CD14-positive monocyte (primary cell): ENCODE results near the gene MSI1. TPM values are rescaled to one million over a fixed set of nuclear protein-coding genes. Genes with fewer than 3 reads are reported as not detected.
A peak's percentile ranks its signal among the peaks of the same experiment; 100 is the strongest.

Experiments used
- DNase-seq, 3 donors: peaks; one replicate each; pipeline ENCODE4 v3.0.0-alpha.2; 2011 to 2022
- H2AFZ ChIP-seq: 2 replicates; pipeline ENCODE4 v1.6.0; 2012; ENCODE audit warnings: mild to moderate bottlenecking, low read depth, low read length, inconsistent platforms; ENCODE audit not compliant: insufficient read depth, poor library complexity, severe bottlenecking
- H3K27ac ChIP-seq, 2 donors: 1 replicate in 1 of 2; 2 replicates in 1 of 2; pipeline ENCODE4 v1.5.1; 2012 to 2013; ENCODE audit warnings: low read length in 2 of 2, control low read depth in 1 of 2, inconsistent platforms in 1 of 2, low read depth in 1 of 2, mild to moderate bottlenecking in 1 of 2
- H3K27me3 ChIP-seq, 2 donors: one replicate each; pipeline versions ENCODE4 v1.6.0 to v1.6.1; 2011 to 2013; ENCODE audit warnings: low read length in 2 of 2; ENCODE audit not compliant: control insufficient read depth in 2 of 2, insufficient read depth in 2 of 2
- H3K36me3 ChIP-seq, 2 donors: replicated peaks in 1 of 2; 1 replicate in 1 of 2; 2 replicates in 1 of 2; pipeline versions ENCODE4 v1.5.1 to v1.6.1; 2012 to 2013; ENCODE audit warnings: low read length in 2 of 2, control low read depth in 1 of 2, inconsistent platforms in 1 of 2, mild to moderate bottlenecking in 1 of 2; ENCODE audit not compliant: insufficient read depth in 2 of 2, control insufficient read depth in 1 of 2
- H3K4me1 ChIP-seq, 2 donors: 1 replicate in 1 of 2; 2 replicates in 1 of 2; pipeline versions ENCODE4 v1.5.1 to v1.6.1; 2012 to 2013; ENCODE audit warnings: low read length in 2 of 2, control low read depth in 1 of 2, inconsistent platforms in 1 of 2, mild to moderate bottlenecking in 1 of 2, moderate library complexity in 1 of 2; ENCODE audit not compliant: insufficient read depth in 2 of 2, control insufficient read depth in 1 of 2
- H3K4me2 ChIP-seq: replicated peaks from 2 replicates; pipeline ENCODE3; 2012; ENCODE audit warnings: low read length, moderate library complexity, mild to moderate bottlenecking; ENCODE audit not compliant: poor library complexity, severe bottlenecking; ENCODE audit errors: extremely low read depth
- H3K4me3 ChIP-seq, 3 experiments: fragments of 200-600 bp in 1 of 3; sonication (generic) in 1 of 3; replicated peaks in 1 of 3; 1 replicate in 2 of 3; 2 replicates in 1 of 3; pipeline ENCODE4 v1.5.1; 2011 to 2013; ENCODE audit warnings: low read length in 3 of 3, mild to moderate bottlenecking in 3 of 3, control low read depth in 2 of 3, low read depth in 2 of 3, inconsistent platforms in 1 of 3, moderate library complexity in 1 of 3
- H3K79me2 ChIP-seq: 2 replicates; pipeline ENCODE4 v1.6.0; 2012; ENCODE audit warnings: mild to moderate bottlenecking, control low read depth, inconsistent platforms, low read length, moderate library complexity; ENCODE audit not compliant: insufficient read depth
- H3K9ac ChIP-seq: 2 replicates; pipeline ENCODE4 v1.6.0; 2017; ENCODE audit warnings: low read length, mild to moderate bottlenecking; ENCODE audit not compliant: insufficient read depth, poor library complexity, severe bottlenecking
- H3K9me3 ChIP-seq, 2 donors: replicated peaks in 1 of 2; 1 replicate in 1 of 2; 2 replicates in 1 of 2; pipeline versions ENCODE4 v1.5.1 to v1.6.1; 2012 to 2013; ENCODE audit warnings: low read length in 2 of 2, control low read depth in 1 of 2; ENCODE audit not compliant: control insufficient read depth in 1 of 2, insufficient read depth in 1 of 2
- H4K20me1 ChIP-seq: 2 replicates; pipeline ENCODE4 v1.6.0; 2012; ENCODE audit warnings: mild to moderate bottlenecking, low read length, control low read depth, moderate library complexity; ENCODE audit not compliant: insufficient read depth
- H3K27ac Mint-ChIP-seq, 7 donors: one replicate each; pipeline ENCODE4 v1.8.0; 2020; ENCODE audit warnings: mild to moderate bottlenecking in 7 of 7, mixed read lengths in 7 of 7, moderate library complexity in 6 of 7, inconsistent platforms in 2 of 7
- H3K27me3 Mint-ChIP-seq, 3 donors: one replicate each; pipeline ENCODE4 v1.8.0; 2021 to 2022; ENCODE audit warnings: low read depth in 3 of 3, mild to moderate bottlenecking in 3 of 3, mixed read lengths in 3 of 3, moderate library complexity in 3 of 3, inconsistent platforms in 1 of 3
- H3K36me3 Mint-ChIP-seq, 2 donors: one replicate each; pipeline ENCODE4 v1.8.0; 2020; ENCODE audit warnings: mixed read lengths in 2 of 2, inconsistent platforms in 1 of 2, mild to moderate bottlenecking in 1 of 2
- H3K4me1 Mint-ChIP-seq: one replicate; pipeline ENCODE4 v1.8.0; 2020; ENCODE audit warnings: mild to moderate bottlenecking, mixed read lengths
- H3K4me3 Mint-ChIP-seq, 2 donors: one replicate each; pipeline ENCODE4 v1.8.0; 2020; ENCODE audit warnings: mild to moderate bottlenecking in 2 of 2, mixed read lengths in 2 of 2, moderate library complexity in 1 of 2
- H3K9me3 Mint-ChIP-seq, 7 donors: one replicate each; pipeline ENCODE4 v1.8.0; 2020 to 2022; ENCODE audit warnings: mixed read lengths in 7 of 7, mild to moderate bottlenecking in 6 of 7, moderate library complexity in 6 of 7, inconsistent platforms in 2 of 7
- CTCF ChIP-seq: fragments of 200-600 bp; IDR thresholded peaks from one replicate; pipeline ENCODE4 v1.8.0; 2022; ENCODE audit warnings: antibody characterized with exemption, mild to moderate bottlenecking
- WGBS: methylation state at CpG from one replicate; pipeline ENCODE4 v1.1.5; 2013; ENCODE audit warnings: missing lambda C conversion rate; ENCODE audit not compliant: insufficient coverage; 5-methylcytosine and 5-hydroxymethylcytosine counted together
- intact Hi-C, 2 donors: fragments of 100-400 bp; cut with micrococcal nuclease; formaldehyde crosslinking; loops; one replicate each; pipeline versions ENCODE4 v1.15.0 to v1.15.1; 2023
- polyA plus RNA-seq, 3 donors: library from polyadenylated mRNA; depleted of rRNA in 1 of 3; unstranded in 2 of 3; stranded (reverse) in 1 of 3; fragments of 300-500 nt in 2 of 3; fragments of >200 nt in 1 of 3; fragmentation: Illumina TruSeq in 2 of 3; gene quantifications; 1 replicate in 2 of 3; 2 replicates in 1 of 3; pipeline ENCODE4 v1.2.3, GENCODE V29; 2012 to 2021

MSI1 gene
- polyA plus RNA-seq, 3 donors, result not detected

GRCh38 chr12:120367233-120367923, 1.6 kb downstream of the MSI1 start:
- Histone ChIP-seq H3K4me1 (peaks cover 0 to 4% of the 10 kb centered on the region in 2 donors), H3K27me3 (peaks cover 55 to 78% of the 10 kb centered on the region in 2 donors), H3K9me3 (peaks cover 0 to 26% of the 10 kb centered on the region in 2 donors), H4K20me1 (no peaks in the 10 kb centered on the region), H2AFZ (no peak overlapping the region), H3K36me3 (no peaks in the 10 kb centered on the region), H3K4me3 (no peak overlapping the region), H3K27ac (no peak overlapping the region), H3K4me2 (no peak overlapping the region), H3K79me2 (no peaks in the 10 kb centered on the region), H3K9ac (no peak overlapping the region)
- DNase-seq, result no peak
- Mint-ChIP-seq H3K36me3 (peaks cover 4 to 7% of the 10 kb centered on the region in 2 donors), H3K4me3 (peak overlapping the region in 1 of 2 donors; percentile 63), H3K27me3 (peaks cover 74 to 89% (median 79%) of the 10 kb centered on the region in 3 donors), H3K4me1 (peaks cover 7% of the 10 kb centered on the region), H3K27ac (no peak overlapping the region), H3K9me3 (peaks cover 0 to 16% (median 9%) of the 10 kb centered on the region in 7 donors)
- intact Hi-C loops, result no loop called here
- TF ChIP-seq CTCF, result peak; percentile 26
- 14% methylated on average over 3 of the region's 10 CpGs for WGBS

- TF ChIP-seq CTCF, result no peak
- Histone ChIP-seq H3K79me2 (no peaks in the 10 kb centered on the region), H3K27ac (no peak overlapping the region), H3K9me3 (peaks cover 0 to 24% of the 10 kb centered on the region in 2 donors), H2AFZ (no peak overlapping the region), H3K36me3 (no peaks in the 10 kb centered on the region), H3K4me2 (no peak overlapping the region), H4K20me1 (no peaks in the 10 kb centered on the region), H3K27me3 (peaks cover 56 to 80% of the 10 kb centered on the region in 2 donors), H3K9ac (no peak overlapping the region), H3K4me1 (peaks cover 0 to 4% of the 10 kb centered on the region in 2 donors), H3K4me3 (no peak overlapping the region)
- H3K27ac Mint-ChIP-seq, result peak overlapping the region in 1 of 7 donors; percentile 66
- peaks cover 76 to 90% (median 80%) of the 10 kb centered on the region in 3 donors for H3K27me3 Mint-ChIP-seq
- intact Hi-C loops, result no loop called here
- peaks cover 4 to 7% of the 10 kb centered on the region in 2 donors for H3K36me3 Mint-ChIP-seq
- 66% methylated on average over 7 of the region's 7 CpGs for WGBS
- peaks cover 7% of the 10 kb centered on the region for H3K4me1 Mint-ChIP-seq
- no peak for DNase-seq
- H3K9me3 Mint-ChIP-seq, result peaks cover 0 to 16% (median 9%) of the 10 kb centered on the region in 7 donors
- peak overlapping the region in 1 of 2 donors; percentile 63 for H3K4me3 Mint-ChIP-seq
Observed at GRCh38 chr12:120366845-120367232, 2.1 kb downstream of the MSI1 start.
